HCT116 (cell line): Measurements from ENCODE around the gene USP2. TPM values are rescaled to one million over a fixed set of nuclear protein-coding genes. Genes with fewer than 3 reads are reported as not detected.

Source experiments
- ATAC-seq: fragments of 200-7000 bp; cut with Tn5 transposase; 2 replicates; pipeline ENCODE4 v1.9.1; 2020; ENCODE audit warnings: mild to moderate bottlenecking, moderate library complexity
- BruUV-seq: library from RNA; stranded (reverse); fragments of 400-500 nt; replicated peaks from 2 replicates; lab custom pipeline; 2021; lab: Mats Ljungman, UMichigan
- CTCF ChIA-PET: fragments of 300-600 bp; sonication (Branson Sonifier 250); formaldehyde crosslinking; loops from one replicate; lab custom pipeline; 2021; ENCODE audit warnings: antibody characterized with exemption; lab: Charles Lee
- POLR2A ChIA-PET: fragments of 300-600, 350-600 bp; sonication (Branson Sonifier 250); formaldehyde crosslinking; loops from one replicate; lab custom pipeline; 2021; ENCODE audit warnings: antibody characterized with exemption; lab: Charles Lee
- RAD21 ChIA-PET, 2 experiments: fragments of 300-600 bp; sonication (Branson Sonifier 250); formaldehyde crosslinking; loops; one replicate each; lab custom pipeline; 2023; ENCODE audit warnings: low total read pairs in 2 of 2; ENCODE audit not compliant: uncharacterized antibody in 2 of 2, unreplicated experiment in 2 of 2, low non-redundant PET in 1 of 2; lab: Charles Lee
- DNase-seq: peaks from one replicate; pipeline ENCODE4 v3.0.0-alpha.2; 2010; ENCODE audit warnings: low read depth, low spot score
- H2AFZ ChIP-seq: fragments of 200-600 bp; shearing (Covaris generic), sonication (generic); 2 replicates; pipeline ENCODE4 v1.6.1; 2017; ENCODE audit warnings: low read depth, mixed run types, mixed read lengths, antibody characterized with exemption, low read length; ENCODE audit not compliant: poor library complexity, severe bottlenecking
- H3K27ac ChIP-seq: 2 replicates; pipeline ENCODE4 v1.5.1; 2012; ENCODE audit warnings: low read depth, low read length
- H3K27me3 ChIP-seq: fragments of 200-600 bp; sonication (generic); 2 replicates; pipeline ENCODE4 v1.6.1; 2016; ENCODE audit warnings: mixed run types, low read length, mixed read lengths; ENCODE audit not compliant: insufficient read depth
- H3K36me3 ChIP-seq, 2 experiments: fragments of 200-500 bp in 1 of 2; fragments of 200-600 bp in 1 of 2; sonication (Bioruptor generic) in 1 of 2; sonication (generic) in 1 of 2; 2 replicates each; pipeline versions ENCODE4 v1.5.1 to v1.6.1; 2014 to 2016; ENCODE audit warnings: low read length in 2 of 2, inconsistent platforms in 1 of 2, mixed read lengths in 1 of 2, mixed run types in 1 of 2; ENCODE audit not compliant: insufficient read depth in 2 of 2, control insufficient read depth in 1 of 2
- H3K4me1 ChIP-seq, 2 experiments: fragments of 200-600 bp in 1 of 2; sonication (generic) in 1 of 2; 2 replicates each; pipeline versions ENCODE4 v1.5.1 to v1.6.1; 2012 to 2017; ENCODE audit warnings: low read length in 2 of 2, inconsistent platforms in 1 of 2, mild to moderate bottlenecking in 1 of 2, mixed read lengths in 1 of 2, mixed run types in 1 of 2, moderate library complexity in 1 of 2; ENCODE audit not compliant: insufficient read depth in 2 of 2, control insufficient read depth in 1 of 2
- H3K4me2 ChIP-seq: fragments of 200-600 bp; sonication (generic); 2 replicates; pipeline ENCODE4 v1.6.1; 2017; ENCODE audit warnings: mixed run types, low read length, mixed read lengths
- H3K4me3 ChIP-seq, 2 experiments: fragments of 200-600 bp in 1 of 2; sonication (generic) in 1 of 2; replicated peaks in 1 of 2; 2 replicates each; pipeline ENCODE4 v1.5.1; 2011 to 2016; ENCODE audit warnings: low read length in 2 of 2, control low read depth in 1 of 2, low read depth in 1 of 2, mild to moderate bottlenecking in 1 of 2, mixed read lengths in 1 of 2, mixed run types in 1 of 2
- H3K79me2 ChIP-seq: fragments of 200-600 bp; sonication (generic); 2 replicates; pipeline ENCODE4 v1.6.1; 2017; ENCODE audit warnings: mild to moderate bottlenecking, mixed run types, low read length, moderate library complexity, mixed read lengths; ENCODE audit not compliant: insufficient read depth
- H3K9ac ChIP-seq: fragments of 200-600 bp; sonication (generic); 2 replicates; pipeline ENCODE4 v1.6.1; 2016; ENCODE audit warnings: low read length, mixed read lengths
- H3K9me2 ChIP-seq: fragments of 200-600 bp; sonication (generic), shearing (Covaris generic); 2 replicates; pipeline ENCODE4 v1.6.1; 2017; ENCODE audit warnings: mixed run types, mild to moderate bottlenecking, moderate library complexity; ENCODE audit not compliant: insufficient read depth
- H3K9me3 ChIP-seq, 2 experiments: fragments of 200-500 bp in 1 of 2; fragments of 200-600 bp in 1 of 2; sonication (Bioruptor generic) in 1 of 2; sonication (generic) in 1 of 2; 2 replicates each; pipeline ENCODE4 v1.6.1; 2014 to 2017; ENCODE audit warnings: low read length in 2 of 2, mixed read lengths in 2 of 2, inconsistent platforms in 1 of 2, low read depth in 1 of 2, mild to moderate bottlenecking in 1 of 2, mixed run types in 1 of 2, moderate library complexity in 1 of 2; ENCODE audit not compliant: control insufficient read depth in 1 of 2, insufficient read depth in 1 of 2
- H4K20me1 ChIP-seq: fragments of 200-600 bp; sonication (generic), shearing (Covaris generic); 2 replicates; pipeline ENCODE4 v1.6.1; 2017; ENCODE audit warnings: mixed run types, mild to moderate bottlenecking, moderate library complexity; ENCODE audit not compliant: insufficient read depth
- ATF3 ChIP-seq: IDR thresholded peaks from 2 replicates; pipeline ENCODE4 v1.6.1; 2012
- CTCF ChIP-seq, 3 experiments: fragments of 200-600 bp in 1 of 3; sonication (generic) in 1 of 3; IDR thresholded peaks in 2 of 3; conservative IDR thresholded peaks in 1 of 3; 2 replicates each; pipeline ENCODE4 v1.5.1; 2012 to 2017; ENCODE audit warnings: low read depth in 2 of 3, low read length in 2 of 3, antibody characterized with exemption in 1 of 3, borderline replicate concordance in 1 of 3, control low read depth in 1 of 3, mild to moderate bottlenecking in 1 of 3, mixed read lengths in 1 of 3, mixed run types in 1 of 3, moderate library complexity in 1 of 3; ENCODE audit not compliant: insufficient read depth in 1 of 3
- EGR1 ChIP-seq: IDR thresholded peaks from 2 replicates; pipeline ENCODE4 v1.6.1; 2012; ENCODE audit warnings: low read depth
- ELF1 ChIP-seq: IDR thresholded peaks from 2 replicates; pipeline ENCODE4 v1.6.1; 2012; ENCODE audit warnings: low read depth, borderline replicate concordance
- EZH2 ChIP-seq: fragments of 200-600 bp; sonication (generic); IDR thresholded peaks from 2 replicates; pipeline ENCODE4 v1.6.1; 2017; ENCODE audit warnings: antibody characterized with exemption, mixed run types
- FOSL1 ChIP-seq: IDR thresholded peaks from 2 replicates; pipeline ENCODE4 v1.6.1; 2012; ENCODE audit warnings: low read depth
- JUND ChIP-seq: IDR thresholded peaks from 2 replicates; pipeline ENCODE4 v1.6.1; 2012
- MAX ChIP-seq: IDR thresholded peaks from 2 replicates; pipeline ENCODE4 v1.6.1; 2012
- POLR2A ChIP-seq: IDR thresholded peaks from 2 replicates; pipeline ENCODE4 v1.7.0; 2011; ENCODE audit warnings: borderline replicate concordance; ENCODE audit not compliant: insufficient read depth, insufficient read length; ENCODE audit errors: extremely low read depth
- POLR2AphosphoS5 ChIP-seq: IDR thresholded peaks from 2 replicates; pipeline ENCODE4 v1.6.1; 2011; ENCODE audit warnings: mild to moderate bottlenecking, low read depth, low read length, moderate library complexity
- REST ChIP-seq: IDR thresholded peaks from 2 replicates; pipeline ENCODE4 v1.6.1; 2012; ENCODE audit warnings: low read depth
- SRF ChIP-seq: IDR thresholded peaks from 2 replicates; pipeline ENCODE4 v1.6.1; 2012; ENCODE audit warnings: low read depth
- TCF7L2 ChIP-seq: IDR thresholded peaks from 2 replicates; pipeline ENCODE4 v1.7.0; 2011; ENCODE audit warnings: borderline replicate concordance, inconsistent platforms; ENCODE audit not compliant: insufficient read depth, insufficient read length; ENCODE audit errors: extremely low read depth
- YY1 ChIP-seq: IDR thresholded peaks from 2 replicates; pipeline ENCODE4 v1.6.1; 2011; ENCODE audit warnings: low read length, low read depth, moderate library complexity, mild to moderate bottlenecking; ENCODE audit not compliant: insufficient replicate concordance; ENCODE audit errors: extremely low read depth
- ZBTB33 ChIP-seq: IDR thresholded peaks from 2 replicates; pipeline ENCODE4 v1.6.1; 2011; ENCODE audit warnings: mild to moderate bottlenecking, low read length, moderate library complexity; ENCODE audit not compliant: insufficient replicate concordance; ENCODE audit errors: extremely low read depth
- ZFX ChIP-seq: fragments of 450-650 bp; IDR thresholded peaks from 2 replicates; pipeline ENCODE4 v1.6.1; 2017
- intact Hi-C: fragments of 100-400 bp; cut with micrococcal nuclease; formaldehyde crosslinking; loops from 2 replicates; pipeline ENCODE4 v1.10.0; 2022
- total RNA-seq: library from RNA; stranded (reverse); gene quantifications from one replicate; pipeline ENCODE4 v1.2.1, GENCODE V29; 2021; ENCODE audit not compliant: unreplicated experiment

USP2 gene
- total RNA-seq, 1 experiment from 2014 or later = 5.0 TPM

- Histone ChIP-seq H3K79me2 (no peaks in the 10 kb centered on the region), H3K27ac (no peak overlapping the region), H3K4me3 (no peak overlapping the region), H3K9ac (no peak overlapping the region), H2AFZ (no peak overlapping the region), H3K9me3 (no peaks in the 10 kb centered on the region), H3K36me3 (no peaks in the 10 kb centered on the region), H4K20me1 (no peaks in the 10 kb centered on the region), H3K4me2 (no peak overlapping the region), H3K4me1 (no peaks in the 10 kb centered on the region), H3K9me2 (no peaks in the 10 kb centered on the region), H3K27me3 (no peaks in the 10 kb centered on the region)
- ChIA-PET RAD21 (no interaction called here), POLR2A (no interaction called here), CTCF (no interaction called here)
- intact Hi-C loops = no loop called here
- DNase-seq (no peak), ATAC-seq (no peak)
- TF ChIP-seq POLR2AphosphoS5 (no peak), ZFX (no peak), YY1 (no peak), ELF1 (no peak), EGR1 (no peak), EZH2 (no peak), ATF3 (no peak), MAX (no peak), FOSL1 (no peak), TCF7L2 (no peak), JUND (no peak), ZBTB33 (no peak), CTCF (IDR thresholded peaks at IDR 0.05 in 2 of 3, conservative IDR thresholded peaks at IDR 0.05 in 1 of 3; ENCODE audit: borderline replicate concordance in 1 of 3, insufficient read depth in 1 of 3, low read depth in 2 of 3, low read length in 2 of 3) (no peak), SRF (no peak), REST (no peak), POLR2A (no peak)
- no TSS peak for BruUV-seq
Observed at GRCh38 chr11:119391275-119391674, 9.8 kb upstream of the USP2 start.
